Ovary (tissue), 9 donors: Measurements from ENCODE around the gene ZPR1. TPM values are rescaled to one million over a fixed set of nuclear protein-coding genes. Genes with fewer than 3 reads are reported as not detected.
A peak's percentile ranks its signal among the peaks of the same experiment; 100 is the strongest.
"Not testable (repeated sequence)": the region's sequence is repeated elsewhere in the genome, so short reads cannot be mapped to it uniquely, and the experiment has no call there.

Experiments
- DNase-seq, 5 donors: peaks; one replicate each; pipeline ENCODE4 v3.0.0-alpha.2; 2019 to 2020
- H3K27ac ChIP-seq, 2 donors: fragments of 200-600 bp; one replicate each; pipeline versions ENCODE4 v1.5.1 to v1.8.0; 2019 to 2022
- H3K27me3 ChIP-seq: fragments of 200-600 bp; one replicate; pipeline ENCODE4 v1.8.0; 2022
- H3K36me3 ChIP-seq: fragments of 200-600 bp; sonication (generic); one replicate; pipeline ENCODE4 v1.5.1; 2019
- H3K4me1 ChIP-seq: one replicate; pipeline ENCODE4 v1.8.1; 2013; ENCODE audit warnings: mild to moderate bottlenecking, moderate library complexity; ENCODE audit not compliant: insufficient read depth
- H3K4me3 ChIP-seq: fragments of 200-600 bp; sonication (generic); one replicate; pipeline ENCODE4 v1.5.1; 2017
- H3K9me3 ChIP-seq, 2 donors: fragments of 200-600 bp in 1 of 2; sonication (generic) in 1 of 2; one replicate each; pipeline versions ENCODE4 v1.5.1 to v1.8.1; 2013 to 2019; ENCODE audit warnings: mild to moderate bottlenecking in 1 of 2, moderate library complexity in 1 of 2
- CTCF ChIP-seq, 3 donors: fragments of 450-650 bp in 2 of 3; fragments of 200-600 bp in 1 of 3; IDR thresholded peaks; one replicate each; pipeline versions ENCODE4 v1.5.1 to v1.8.0; 2016 to 2022; ENCODE audit warnings: antibody characterized with exemption in 3 of 3, mild to moderate bottlenecking in 1 of 3
- EP300 ChIP-seq: sonication (generic); formaldehyde crosslinking; IDR thresholded peaks from one replicate; pipeline ENCODE4 v1.6.1; 2017; ENCODE audit warnings: antibody characterized with exemption
- POLR2A ChIP-seq: fragments of 450-650 bp; IDR thresholded peaks from one replicate; pipeline ENCODE4 v1.6.1; 2017; ENCODE audit warnings: antibody characterized with exemption, mild to moderate bottlenecking, moderate library complexity
- WGBS, 3 donors: extraction: QIAGEN DNeasy Blood & Tissue Kit in 1 of 3; methylation state at CpG; one replicate each; pipeline versions ENCODE4 v1.1.5 to v1.1.7; 2013 to 2017; 5-methylcytosine and 5-hydroxymethylcytosine counted together
- intact Hi-C, 4 donors: fragments of 100-400 bp; cut with DNase I; formaldehyde crosslinking; loops; one replicate each; pipeline versions ENCODE4 v1.11.0 to v1.15.1; 2022 to 2023
- polyA plus RNA-seq, 2 donors: library from polyadenylated mRNA; stranded (reverse); fragments of 200-250 nt in 1 of 2; fragments of 350-450 nt in 1 of 2; fragmentation: Illumina TruSeq in 1 of 2; extraction: RNeasy Lipid Tissue Mini Kit (QIAGEN cat#74804) in 1 of 2; gene quantifications; one replicate each; pipeline ENCODE4 v1.2.3, GENCODE V29; 2013 to 2014
- total RNA-seq, 7 donors: library from RNA; depleted of rRNA in 2 of 7; stranded (reverse); fragments of >200 nt in 2 of 7; fragmentation: NEBNext Ultra II Directional in 3 of 7; extraction: Animal tissue kit (Norgen Biotek cat#: 25700) in 3 of 7; gene quantifications; one replicate each; pipeline versions ENCODE4 v1.1.0 to v1.2.4, GENCODE V29; 2016 to 2023
- donor health status: DM: no; HTN: no; CAD: no; lungs with moderate emphysema.
- donor health status: DM: no; HTN: no; CAD: no.
- donor health status: Bipolar disorder and iron deficiency.
- donor health status: DM: yes; HTN: yes; CAD: no.
- donor health status: DM: no; HTN: no; CAD: no.
- donor health status: DM: yes; HTN: yes; CAD: no.

ZPR1 gene
- total and polyA plus RNA-seq, 9 donors: 12.0 to 68.7 (median 37.0) TPM

- peak overlapping the region; percentile 23 for H3K4me3 ChIP-seq
- H3K27me3 ChIP-seq: no peaks in the 10 kb centered on the region
- intact Hi-C loops: loop anchor here in 3 of 4 donors (5.0 kb wide), 1 partner anchor 43 kb away; the partner anchor contains the start of gene APOA5 (in 3 of the 3)
- DNase-seq: no peak
- H3K4me1 ChIP-seq: peaks cover 28% of the 10 kb centered on the region
- peak overlapping the region; percentile 63 to 80 for H3K27ac ChIP-seq
- TF ChIP-seq CTCF (IDR thresholded peaks at IDR 0.05) (no peak), POLR2A (no peak), EP300 (no peak)
- 28 to 40% (median 36%) methylated on average over 27 to 28 of the region's 28 CpGs for WGBS, 3 donors
- H3K36me3 ChIP-seq: no peaks in the 10 kb centered on the region
- H3K9me3 ChIP-seq: no peaks in the 10 kb centered on the region
Observed at GRCh38 chr11:116835042-116835772, 47.4 kb upstream of the ZPR1 start.

- H3K4me3 ChIP-seq, H3K27me3 ChIP-seq, DNase-seq, H3K36me3 ChIP-seq, H3K9me3 ChIP-seq: not testable (repeated sequence)
- 79 to 88% (median 80%) methylated on average over 13 of the region's 13 CpGs for WGBS, 3 donors
- intact Hi-C loops: loop anchor here (5.0 kb wide), 1 partner anchor 42 kb away; the partner anchor contains the start of gene APOA5 (in 4 of the 4)
- Histone ChIP-seq H3K4me1 (peaks cover 26% of the 10 kb centered on the region), H3K27ac (peak overlapping the region; percentile 63 to 80)
Observed at GRCh38 chr11:116834535-116835041, 46.8 kb upstream of the ZPR1 start.

GRCh38 chr11:116833816-116834534, 46.2 kb upstream of the ZPR1 start:
- Histone ChIP-seq H3K9me3 (no peaks in the 10 kb centered on the region), H3K27ac (no peak overlapping the region), H3K4me1 (peaks cover 30% of the 10 kb centered on the region), H3K27me3 (no peaks in the 10 kb centered on the region), H3K4me3 (no peak overlapping the region), H3K36me3 (no peaks in the 10 kb centered on the region)
- intact Hi-C loops: loop anchor here in 1 of 4 donors (5.0 kb wide), 1 partner anchor 42 kb away; the partner anchor contains the start of gene APOA5
- 88 to 93% (median 92%) methylated on average over 14 of the region's 14 CpGs for WGBS, 3 donors
- no peak for DNase-seq
- TF ChIP-seq CTCF (IDR thresholded peaks at IDR 0.05) (no peak), POLR2A (no peak), EP300 (no peak)

- no peak for DNase-seq
- intact Hi-C loops: loop anchor here in 1 of 4 donors (5.0 kb wide), 1 partner anchor 41 kb away; the partner anchor contains the start of gene APOA5
- TF ChIP-seq EP300 (no peak), POLR2A (no peak), CTCF (IDR thresholded peaks at IDR 0.05) (no peak)
- Histone ChIP-seq H3K27me3 (no peaks in the 10 kb centered on the region), H3K27ac (no peak overlapping the region), H3K36me3 (no peaks in the 10 kb centered on the region), H3K4me1 (peaks cover 30% of the 10 kb centered on the region), H3K4me3 (no peak overlapping the region), H3K9me3 (no peaks in the 10 kb centered on the region)
- 91 to 95% (median 92%) methylated on average over 10 of the region's 10 CpGs for WGBS, 3 donors
Observed at GRCh38 chr11:116833491-116833815, 45.6 kb upstream of the ZPR1 start.
